ENCODE results near the gene KRT2.

KRT2 gene

GRCh38 chr12:52661668-52662067 is 9.7 kb upstream of the KRT2 start:
- no peak for TF ChIP-seq CSDC2 (CRISPR knock-in tag; IDR thresholded peaks at IDR 0.05)
- no peak for TF ChIP-seq GLIS3 (CRISPR knock-in tag; IDR thresholded peaks at IDR 0.05)
- no peak for TF ChIP-seq OSR1 (CRISPR knock-in tag; IDR thresholded peaks at IDR 0.05)
- no peak for TF ChIP-seq PPARA (CRISPR knock-in tag; IDR thresholded peaks at IDR 0.05; ENCODE audit: borderline replicate concordance)
- TF ChIP-seq PATZ1 (CRISPR knock-in tag; IDR thresholded peaks at IDR 0.05; ENCODE audit: borderline replicate concordance) = no peak
- TF ChIP-seq SNAI2 (CRISPR knock-in tag; IDR thresholded peaks at IDR 0.05) = no peak
- ATAC-seq = no peak

GRCh38 chr12:52660934-52661499 is 9.0 kb upstream of the KRT2 start:
- ATAC-seq = no peak
- TF ChIP-seq ZNF565 (CRISPR knock-in tag; conservative IDR thresholded peaks at IDR 0.05; ENCODE audit: low read depth) (no peak), CREB5 (CRISPR knock-in tag; IDR thresholded peaks at IDR 0.05; ENCODE audit: low read depth) (no peak), GLIS3 (CRISPR knock-in tag; IDR thresholded peaks at IDR 0.05) (no peak), TOX (CRISPR knock-in tag; IDR thresholded peaks at IDR 0.05; ENCODE audit: borderline replicate concordance) (no peak), ZC3H10 (CRISPR knock-in tag; IDR thresholded peaks at IDR 0.05) (no peak), ZNF8 (CRISPR knock-in tag; IDR thresholded peaks at IDR 0.05) (no peak)

- no peak for ATAC-seq
- TF ChIP-seq PPARA (CRISPR knock-in tag; IDR thresholded peaks at IDR 0.05; ENCODE audit: borderline replicate concordance) (no peak), POU6F1 (CRISPR knock-in tag; IDR thresholded peaks at IDR 0.05; ENCODE audit: borderline replicate concordance, low read depth) (no peak), ZNF8 (CRISPR knock-in tag; IDR thresholded peaks at IDR 0.05) (no peak), ZFP3 (CRISPR knock-in tag; IDR thresholded peaks at IDR 0.05) (no peak), GLIS3 (CRISPR knock-in tag; IDR thresholded peaks at IDR 0.05) (no peak), ZNF70 (CRISPR knock-in tag; IDR thresholded peaks at IDR 0.05) (no peak), SNAI2 (CRISPR knock-in tag; IDR thresholded peaks at IDR 0.05) (no peak), OSR1 (CRISPR knock-in tag; IDR thresholded peaks at IDR 0.05) (no peak), ZC3H10 (CRISPR knock-in tag; IDR thresholded peaks at IDR 0.05) (no peak), CREB5 (CRISPR knock-in tag; IDR thresholded peaks at IDR 0.05; ENCODE audit: low read depth) (no peak), BACH2 (CRISPR knock-in tag; IDR thresholded peaks at IDR 0.05; ENCODE audit: borderline replicate concordance) (no peak), TOX (CRISPR knock-in tag; IDR thresholded peaks at IDR 0.05; ENCODE audit: borderline replicate concordance) (no peak), CSDC2 (CRISPR knock-in tag; IDR thresholded peaks at IDR 0.05) (no peak), CSRNP3 (CRISPR knock-in tag; IDR thresholded peaks at IDR 0.05) (no peak), ISL1 (CRISPR knock-in tag; IDR thresholded peaks at IDR 0.05) (no peak), ZNF565 (CRISPR knock-in tag; conservative IDR thresholded peaks at IDR 0.05; ENCODE audit: low read depth) (no peak), TSHZ2 (CRISPR knock-in tag; IDR thresholded peaks at IDR 0.05) (no peak)
Measured at GRCh38 chr12:52659951-52660350, 7.9 kb upstream of the KRT2 start.
